CD4-positive, alpha-beta memory T cell (primary cell): ENCODE data around the gene MRPL22. TPM values are rescaled to one million over a fixed set of nuclear protein-coding genes. Genes with fewer than 3 reads are reported as not detected.
"Not testable (repeated sequence)": the region's sequence is repeated elsewhere in the genome, so short reads cannot be mapped to it uniquely, and the experiment has no call there.

Experiments used
- CTCF ChIA-PET: fragments of 350-600 bp; sonication (Branson Sonifier 250); formaldehyde crosslinking; loops from one replicate; lab custom pipeline; 2021; ENCODE audit warnings: inconsistent platforms; ENCODE audit not compliant: partially characterized antibody; lab: Charles Lee
- POLR2A ChIA-PET: fragments of 350-600 bp; sonication (Branson Sonifier 250); formaldehyde crosslinking; loops from one replicate; lab custom pipeline; 2021; ENCODE audit not compliant: partially characterized antibody; lab: Charles Lee
- DNase-seq, 5 donors: peaks; one replicate each; pipeline versions ENCODE4 v3.0.0 to v3.0.0-alpha.2; 2020 to 2022; ENCODE audit warnings: mixed read lengths in 1 of 5
- H3K27ac ChIP-seq: one replicate; pipeline ENCODE4 v1.7.0; 2013; ENCODE audit warnings: low read depth, low read length
- H3K27me3 ChIP-seq: 2 replicates; pipeline ENCODE4 v1.7.0; 2013; ENCODE audit warnings: mild to moderate bottlenecking, low read length, moderate library complexity; ENCODE audit not compliant: insufficient read depth
- H3K36me3 ChIP-seq: 2 replicates; pipeline ENCODE4 v1.7.0; 2013; ENCODE audit warnings: mild to moderate bottlenecking, low read length, moderate library complexity; ENCODE audit not compliant: insufficient read depth
- H3K4me1 ChIP-seq: 2 replicates; pipeline ENCODE4 v1.7.0; 2013; ENCODE audit warnings: mild to moderate bottlenecking, low read length, moderate library complexity; ENCODE audit not compliant: insufficient read depth
- H3K4me3 ChIP-seq, 2 donors: one replicate each; pipeline ENCODE4 v1.7.0; 2013; ENCODE audit warnings: low read length in 2 of 2, mild to moderate bottlenecking in 1 of 2
- H3K9me3 ChIP-seq, 2 donors: one replicate each; pipeline ENCODE4 v1.7.0; 2013; ENCODE audit warnings: low read length in 2 of 2, control low read depth in 1 of 2; ENCODE audit not compliant: control insufficient read depth in 1 of 2
- H3K27ac Mint-ChIP-seq, 7 donors: one replicate each; pipeline ENCODE4 v1.8.0; 2020 to 2021; ENCODE audit warnings: mixed read lengths in 7 of 7, mild to moderate bottlenecking in 6 of 7, inconsistent platforms in 3 of 7, moderate library complexity in 3 of 7
- H3K27me3 Mint-ChIP-seq, 2 donors: one replicate each; pipeline ENCODE4 v1.8.0; 2020 to 2021; ENCODE audit warnings: mixed read lengths in 2 of 2
- H3K36me3 Mint-ChIP-seq, 2 donors: one replicate each; pipeline ENCODE4 v1.8.0; 2020 to 2021; ENCODE audit warnings: mixed read lengths in 2 of 2, inconsistent platforms in 1 of 2, mild to moderate bottlenecking in 1 of 2
- H3K4me1 Mint-ChIP-seq, 4 donors: one replicate each; pipeline ENCODE4 v1.8.0; 2020 to 2021; ENCODE audit warnings: mixed read lengths in 4 of 4, mild to moderate bottlenecking in 1 of 4
- H3K4me3 Mint-ChIP-seq, 8 donors: one replicate each; pipeline ENCODE4 v1.8.0; 2020 to 2021; ENCODE audit warnings: mixed read lengths in 8 of 8, mild to moderate bottlenecking in 7 of 8, moderate library complexity in 6 of 8, inconsistent platforms in 3 of 8
- H3K9me3 Mint-ChIP-seq, 8 donors: one replicate each; pipeline ENCODE4 v1.8.0; 2020 to 2021; ENCODE audit warnings: mixed read lengths in 8 of 8, mild to moderate bottlenecking in 5 of 8, inconsistent platforms in 3 of 8, moderate library complexity in 1 of 8
- intact Hi-C: fragments of 100-400 bp; cut with micrococcal nuclease; formaldehyde crosslinking; loops from one replicate; pipeline ENCODE4 v1.15.1; 2023
- polyA plus RNA-seq, 2 donors: library from polyadenylated mRNA; unstranded; fragments of 300-500 nt; fragmentation: Illumina TruSeq; gene quantifications; one replicate each; pipeline ENCODE4 v1.2.3, GENCODE V29; 2021
- total RNA-seq, 2 experiments: library from RNA; stranded (reverse); gene quantifications; one replicate each; pipeline ENCODE4 v1.2.3, GENCODE V29; 2021

The MRPL22 gene
- total and polyA plus RNA-seq, 4 experiments from 2014 or later = 28.0 to 101 (median 65.1) TPM

DNA sequence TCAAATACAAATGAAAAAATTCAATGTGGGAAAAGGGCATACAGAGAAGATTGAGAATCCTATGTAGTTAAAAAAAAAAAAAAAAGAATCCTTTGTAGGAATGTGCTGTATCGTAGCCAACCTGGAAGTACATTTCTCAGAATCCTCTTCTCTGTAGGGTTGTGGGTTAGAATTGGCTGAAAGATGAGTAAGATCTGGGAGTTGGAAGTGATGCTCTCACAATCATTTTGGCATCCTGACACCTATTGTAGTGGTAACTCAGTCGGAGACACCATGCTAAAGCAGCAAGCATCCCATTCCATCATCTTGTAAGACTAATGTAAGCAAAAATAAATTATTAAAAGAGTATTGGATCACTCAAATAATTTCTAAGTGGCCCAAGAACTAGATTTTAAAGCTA lies 30.6 kb downstream of the MRPL22 start:
- no peak overlapping the region for H3K4me3 Mint-ChIP-seq
- H3K27ac Mint-ChIP-seq = no peak overlapping the region
- no peak for DNase-seq
- peaks cover 34 to 42% of the 10 kb centered on the region in 2 donors for H3K36me3 Mint-ChIP-seq
- H3K27me3 Mint-ChIP-seq = no peaks in the 10 kb centered on the region
- Histone ChIP-seq H3K27me3 (no peaks in the 10 kb centered on the region), H3K9me3 (no peaks in the 10 kb centered on the region), H3K4me1 (no peaks in the 10 kb centered on the region), H3K4me3 (no peak overlapping the region), H3K36me3 (peaks cover 17% of the 10 kb centered on the region), H3K27ac (no peak overlapping the region)
- ChIA-PET CTCF (no interaction called here), POLR2A (no interaction called here)
- no peaks in the 10 kb centered on the region for H3K4me1 Mint-ChIP-seq
- intact Hi-C loops = no loop called here
- H3K9me3 Mint-ChIP-seq = peaks cover 0 to 6% (median 0%) of the 10 kb centered on the region in 8 donors

DNA sequence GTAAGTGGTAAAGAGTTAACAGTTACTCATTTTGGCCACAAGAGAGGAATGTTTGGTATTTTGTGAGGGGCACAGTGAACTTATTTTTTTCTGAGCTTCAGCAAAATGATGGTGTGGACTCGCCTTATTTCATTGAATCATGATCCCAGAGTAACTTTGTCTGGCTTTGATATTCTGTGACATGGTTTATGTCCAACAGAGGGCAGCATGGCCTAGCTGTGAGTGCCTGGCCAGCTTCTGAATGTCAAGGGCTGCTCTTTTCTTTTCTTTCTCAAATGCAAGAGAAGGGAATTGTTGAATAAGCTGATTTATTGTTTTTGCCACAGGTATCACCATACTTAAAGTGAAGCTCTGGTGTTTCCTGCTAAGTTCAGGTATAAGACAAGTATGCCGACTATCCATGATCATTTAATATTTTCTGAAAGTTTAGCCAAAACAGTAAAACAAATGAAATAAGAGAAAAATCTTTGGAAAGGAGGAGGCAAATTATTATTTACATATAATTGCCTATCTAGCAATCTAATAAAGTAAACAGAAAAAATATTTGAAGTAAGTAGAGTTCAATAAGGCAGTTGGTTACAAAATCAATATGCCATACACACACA lies 31.7 kb downstream of the MRPL22 start:
- no peaks in the 10 kb centered on the region for H3K9me3 ChIP-seq
- Mint-ChIP-seq H3K27ac (no peak overlapping the region), H3K36me3 (peaks cover 26 to 31% of the 10 kb centered on the region in 2 donors), H3K27me3 (no peaks in the 10 kb centered on the region), H3K4me3 (no peak overlapping the region), H3K9me3 (peaks cover 0 to 6% (median 0%) of the 10 kb centered on the region in 8 donors), H3K4me1 (no peaks in the 10 kb centered on the region)
- no peak for DNase-seq
- no peak overlapping the region for H3K4me3 ChIP-seq
- intact Hi-C loops = no loop called here
- H3K4me1 ChIP-seq = no peaks in the 10 kb centered on the region
- H3K27me3 ChIP-seq = no peaks in the 10 kb centered on the region
- H3K36me3 ChIP-seq = peaks cover 9% of the 10 kb centered on the region
- H3K27ac ChIP-seq = no peak overlapping the region
- ChIA-PET CTCF (interaction anchor here (0.9 kb wide), 1 partner anchor 14 kb away, joined by 3 read pairs; no protein-coding TSS in a partner anchor), POLR2A (no interaction called here)

DNA sequence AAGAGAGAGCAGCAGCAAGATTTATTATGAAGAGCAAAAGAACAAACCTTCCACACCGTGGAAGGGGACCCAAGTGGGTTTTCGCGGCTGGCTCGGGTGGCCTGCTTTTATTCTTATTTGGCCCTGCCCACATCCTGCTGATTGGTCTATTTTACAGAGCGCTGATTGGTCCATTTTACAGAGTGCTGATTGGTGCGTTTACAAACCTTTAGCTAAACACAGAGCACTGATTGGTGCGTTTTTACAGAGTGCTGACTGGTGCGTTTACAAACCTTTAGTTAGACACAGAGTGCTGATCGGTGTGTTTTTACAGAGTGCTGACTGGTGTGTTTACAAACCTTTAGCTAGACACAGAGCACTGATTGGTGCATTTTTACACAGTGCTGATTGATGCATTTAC lies 35.2 kb downstream of the MRPL22 start:
- Mint-ChIP-seq H3K36me3 (peaks cover 5 to 11% of the 10 kb centered on the region in 2 donors), H3K27ac (peak overlapping the region in 1 of 7 donors; percentile 25)
- H3K36me3 ChIP-seq, H3K4me3 ChIP-seq, POLR2A ChIA-PET, H3K4me3 Mint-ChIP-seq, DNase-seq, H3K27me3 Mint-ChIP-seq, H3K9me3 Mint-ChIP-seq, H3K9me3 ChIP-seq, H3K27ac ChIP-seq, H3K4me1 Mint-ChIP-seq, H3K27me3 ChIP-seq, intact Hi-C loops, H3K4me1 ChIP-seq: not testable (repeated sequence)
- CTCF ChIA-PET = interaction anchor here (1.1 kb wide), 1 partner anchor 8 kb away, joined by 3 read pairs; no protein-coding TSS in a partner anchor

DNA sequence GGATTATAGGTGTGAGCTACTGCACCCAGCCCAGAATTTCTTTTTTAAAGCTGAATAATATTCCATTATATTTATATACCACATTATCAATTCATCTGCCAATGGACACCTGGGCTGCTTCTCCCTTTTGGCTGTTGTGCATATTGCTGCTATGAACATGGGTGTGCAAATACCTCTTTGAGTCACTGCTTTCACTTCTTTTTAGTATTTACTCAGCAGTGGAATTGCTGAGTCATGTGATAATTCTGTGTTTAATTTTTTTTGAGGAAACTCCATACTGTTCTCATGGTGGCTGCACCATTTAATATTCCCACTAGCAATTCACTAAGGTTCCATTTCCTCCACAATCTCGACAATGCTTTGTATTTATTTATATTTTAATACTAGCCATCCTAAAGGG lies 36.5 kb downstream of the MRPL22 start:
- peaks cover 0 to 6% (median 0%) of the 10 kb centered on the region in 8 donors for H3K9me3 Mint-ChIP-seq
- no peak overlapping the region for H3K4me3 Mint-ChIP-seq
- CTCF ChIA-PET = no interaction called here

DNA sequence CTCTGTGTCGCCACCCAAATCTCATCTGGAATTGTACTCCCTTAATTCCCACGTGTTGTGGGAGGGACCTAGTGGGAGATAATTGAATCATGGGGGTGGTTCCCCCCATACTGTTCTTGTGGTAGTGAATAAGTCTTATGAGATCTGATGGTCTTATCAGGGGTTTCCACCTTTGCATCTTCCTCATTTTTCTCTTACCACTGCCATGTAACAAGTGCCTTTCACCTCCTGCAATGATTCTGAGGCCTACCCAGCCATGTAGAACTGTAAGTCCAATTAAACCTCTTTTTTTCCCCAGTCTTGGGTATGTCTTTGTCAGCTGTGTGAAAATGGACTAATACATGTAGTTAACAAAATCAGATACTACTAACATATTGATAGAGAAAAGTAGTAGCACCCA lies 37.4 kb downstream of the MRPL22 start:
- H3K27me3 Mint-ChIP-seq, H3K27ac ChIP-seq, H3K4me1 Mint-ChIP-seq, intact Hi-C loops, H3K27me3 ChIP-seq, CTCF ChIA-PET, H3K4me3 ChIP-seq, H3K4me1 ChIP-seq, H3K9me3 Mint-ChIP-seq, DNase-seq, POLR2A ChIA-PET, H3K4me3 Mint-ChIP-seq, H3K36me3 ChIP-seq, H3K27ac Mint-ChIP-seq, H3K9me3 ChIP-seq: not testable (repeated sequence)
- peaks cover 5 to 11% of the 10 kb centered on the region in 2 donors for H3K36me3 Mint-ChIP-seq

More for the DNA sequence above, 36.5 kb downstream of the MRPL22 start:
- Mint-ChIP-seq H3K4me1 (no peaks in the 10 kb centered on the region), H3K36me3 (peaks cover 5 to 11% of the 10 kb centered on the region in 2 donors), H3K27me3 (no peaks in the 10 kb centered on the region), H3K27ac (no peak overlapping the region)
- Histone ChIP-seq H3K4me3 (no peak overlapping the region), H3K9me3 (no peaks in the 10 kb centered on the region), H3K4me1 (no peaks in the 10 kb centered on the region), H3K36me3 (no peaks in the 10 kb centered on the region), H3K27me3 (no peaks in the 10 kb centered on the region), H3K27ac (no peak overlapping the region)
- POLR2A ChIA-PET = no interaction called here
- intact Hi-C loops = no loop called here
- DNase-seq = no peak

DNA sequence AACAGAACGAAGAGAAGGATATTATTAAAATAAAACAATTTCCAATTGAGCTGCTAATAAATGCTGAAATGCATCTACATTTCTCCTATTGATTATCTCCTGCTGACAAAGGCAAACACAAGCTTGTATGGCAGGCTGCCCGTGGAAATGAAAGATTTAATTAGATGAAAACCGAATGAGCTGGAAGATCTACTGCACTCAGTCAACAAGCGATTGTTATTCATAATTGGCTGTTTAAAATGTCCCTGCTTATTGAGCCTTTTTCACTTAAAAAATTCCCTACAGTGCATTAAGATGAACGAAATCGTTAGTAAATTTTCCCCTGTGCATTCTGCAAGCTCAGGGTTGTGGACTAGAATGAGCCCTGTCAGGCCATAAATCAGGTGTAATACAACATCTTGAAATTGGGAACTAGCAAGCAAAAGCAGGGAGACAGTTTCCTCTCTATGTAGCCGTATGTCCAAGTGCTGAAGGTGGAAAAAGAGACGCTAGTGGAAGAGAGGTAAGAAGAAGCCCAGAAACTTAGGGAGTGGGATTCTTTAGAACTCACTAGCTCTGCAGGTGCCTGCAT lies 44.2 kb downstream of the MRPL22 start:
- no peaks in the 10 kb centered on the region for H3K36me3 Mint-ChIP-seq
- Histone ChIP-seq H3K4me1 (no peaks in the 10 kb centered on the region), H3K4me3 (no peak overlapping the region), H3K36me3 (no peaks in the 10 kb centered on the region), H3K9me3 (no peaks in the 10 kb centered on the region), H3K27me3 (no peaks in the 10 kb centered on the region), H3K27ac (no peak overlapping the region)
- H3K9me3 Mint-ChIP-seq = no peaks in the 10 kb centered on the region
- no peaks in the 10 kb centered on the region for H3K4me1 Mint-ChIP-seq
- peaks cover 2 to 7% of the 10 kb centered on the region in 2 donors for H3K27me3 Mint-ChIP-seq
- DNase-seq = no peak
- POLR2A ChIA-PET = no interaction called here
- intact Hi-C loops = no loop called here
- H3K27ac Mint-ChIP-seq = no peak overlapping the region
- H3K4me3 Mint-ChIP-seq = no peak overlapping the region
- CTCF ChIA-PET = no interaction called here

DNA sequence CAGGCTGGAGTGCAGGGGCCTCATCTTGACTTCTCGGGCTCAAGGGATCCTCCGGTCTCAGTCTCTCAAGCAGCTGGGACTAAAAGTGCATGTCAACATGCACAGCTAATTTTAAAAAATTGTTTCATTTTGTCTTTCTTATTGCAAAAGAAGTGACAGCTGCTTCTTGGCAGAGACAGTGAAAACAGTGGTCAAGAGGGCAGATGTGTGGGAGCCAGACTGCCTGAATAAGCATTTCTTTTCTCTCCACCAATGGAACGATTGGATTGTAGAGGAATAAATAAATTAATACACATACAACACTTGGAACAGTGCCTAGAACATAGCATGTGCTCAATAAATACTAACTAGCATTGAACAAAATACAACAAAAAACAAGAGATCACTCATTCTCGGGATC lies 45.3 kb downstream of the MRPL22 start:
- no peaks in the 10 kb centered on the region for H3K27me3 ChIP-seq
- Mint-ChIP-seq H3K9me3 (no peaks in the 10 kb centered on the region), H3K4me3 (no peak overlapping the region), H3K27me3 (peaks cover 2 to 7% of the 10 kb centered on the region in 2 donors), H3K4me1 (no peaks in the 10 kb centered on the region), H3K36me3 (no peaks in the 10 kb centered on the region), H3K27ac (no peak overlapping the region)
- intact Hi-C loops = no loop called here
- no peak for DNase-seq
- H3K27ac ChIP-seq = no peak overlapping the region
- H3K36me3 ChIP-seq = no peaks in the 10 kb centered on the region
- H3K4me1 ChIP-seq = no peaks in the 10 kb centered on the region
- no peaks in the 10 kb centered on the region for H3K9me3 ChIP-seq
- ChIA-PET POLR2A (no interaction called here), CTCF (no interaction called here)
- no peak overlapping the region for H3K4me3 ChIP-seq
